ENCODE measurements around the gene SETBP1. TPM values are rescaled to one million over a fixed set of nuclear protein-coding genes. Genes with fewer than 3 reads are reported as not detected.

The SETBP1 gene
- total RNA-seq, 1 experiment from 2014 or later = 9.6 TPM

DNA sequence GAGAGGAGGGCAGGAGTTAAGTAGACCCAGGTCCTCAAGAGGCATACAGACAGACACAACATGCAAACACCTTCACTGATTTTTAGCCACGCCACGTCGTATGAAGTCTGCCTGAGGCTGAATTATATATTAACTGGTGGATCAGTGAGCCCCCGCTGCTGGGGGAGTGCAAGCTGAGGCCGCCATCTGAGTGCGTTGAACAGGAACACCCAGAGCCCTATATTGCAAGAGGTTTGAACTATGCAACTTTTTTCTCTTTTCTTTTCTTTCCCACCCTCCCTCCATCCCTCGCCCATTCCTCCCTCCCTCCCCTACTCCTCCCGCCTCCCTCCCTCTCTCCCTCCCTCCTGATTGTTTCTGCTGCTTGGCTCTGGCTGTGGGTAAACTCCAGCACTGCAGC, 30.2 kb downstream of the SETBP1 start:
- no peak overlapping the region for H3K4me3 Mint-ChIP-seq
- CTCF ChIA-PET = interaction anchor here (0.7 kb wide), 2 partner anchors 57 to 141 kb away, joined by 3 to 4 read pairs; no protein-coding TSS in a partner anchor

DNA sequence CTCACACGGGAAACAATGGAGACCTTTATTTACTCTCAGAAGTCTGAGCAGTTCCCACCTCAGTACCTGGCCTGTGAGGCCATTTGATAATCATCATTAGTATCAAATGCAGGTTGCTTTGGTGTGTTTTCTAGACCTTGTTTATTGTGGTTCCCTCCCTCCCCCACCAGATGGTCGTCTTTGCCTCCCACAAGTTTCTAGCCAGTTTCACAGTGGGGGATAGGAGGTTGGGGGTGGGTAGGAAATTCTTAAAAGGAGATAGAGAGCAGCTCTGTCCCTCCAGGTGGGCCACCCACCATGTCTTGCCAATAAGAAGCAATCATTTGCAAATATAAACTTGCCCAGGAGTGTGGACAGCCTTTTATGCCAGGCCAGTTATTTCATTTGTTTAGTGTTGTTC, 31.3 kb downstream of the SETBP1 start:
- Mint-ChIP-seq H3K27me3 (ENCODE audit: low read depth) (no peaks in the 10 kb centered on the region), H3K4me3 (no peak overlapping the region), H3K9me3 (0 out of 2 replicates have a peak, but pooled peaks cover 2% of the 10 kb centered on the region), H3K4me1 (peaks cover 52% of the 10 kb centered on the region), H3K36me3 (peaks cover 11% of the 10 kb centered on the region), H3K27ac (peak overlapping the region; percentile 85)
- ChIA-PET CTCF (interaction anchor here (1.1 kb wide), 1 partner anchor 314 kb away, joined by 3 read pairs; no protein-coding TSS in a partner anchor), POLR2A (no interaction called here)
- TF ChIP-seq, protein P1, sequence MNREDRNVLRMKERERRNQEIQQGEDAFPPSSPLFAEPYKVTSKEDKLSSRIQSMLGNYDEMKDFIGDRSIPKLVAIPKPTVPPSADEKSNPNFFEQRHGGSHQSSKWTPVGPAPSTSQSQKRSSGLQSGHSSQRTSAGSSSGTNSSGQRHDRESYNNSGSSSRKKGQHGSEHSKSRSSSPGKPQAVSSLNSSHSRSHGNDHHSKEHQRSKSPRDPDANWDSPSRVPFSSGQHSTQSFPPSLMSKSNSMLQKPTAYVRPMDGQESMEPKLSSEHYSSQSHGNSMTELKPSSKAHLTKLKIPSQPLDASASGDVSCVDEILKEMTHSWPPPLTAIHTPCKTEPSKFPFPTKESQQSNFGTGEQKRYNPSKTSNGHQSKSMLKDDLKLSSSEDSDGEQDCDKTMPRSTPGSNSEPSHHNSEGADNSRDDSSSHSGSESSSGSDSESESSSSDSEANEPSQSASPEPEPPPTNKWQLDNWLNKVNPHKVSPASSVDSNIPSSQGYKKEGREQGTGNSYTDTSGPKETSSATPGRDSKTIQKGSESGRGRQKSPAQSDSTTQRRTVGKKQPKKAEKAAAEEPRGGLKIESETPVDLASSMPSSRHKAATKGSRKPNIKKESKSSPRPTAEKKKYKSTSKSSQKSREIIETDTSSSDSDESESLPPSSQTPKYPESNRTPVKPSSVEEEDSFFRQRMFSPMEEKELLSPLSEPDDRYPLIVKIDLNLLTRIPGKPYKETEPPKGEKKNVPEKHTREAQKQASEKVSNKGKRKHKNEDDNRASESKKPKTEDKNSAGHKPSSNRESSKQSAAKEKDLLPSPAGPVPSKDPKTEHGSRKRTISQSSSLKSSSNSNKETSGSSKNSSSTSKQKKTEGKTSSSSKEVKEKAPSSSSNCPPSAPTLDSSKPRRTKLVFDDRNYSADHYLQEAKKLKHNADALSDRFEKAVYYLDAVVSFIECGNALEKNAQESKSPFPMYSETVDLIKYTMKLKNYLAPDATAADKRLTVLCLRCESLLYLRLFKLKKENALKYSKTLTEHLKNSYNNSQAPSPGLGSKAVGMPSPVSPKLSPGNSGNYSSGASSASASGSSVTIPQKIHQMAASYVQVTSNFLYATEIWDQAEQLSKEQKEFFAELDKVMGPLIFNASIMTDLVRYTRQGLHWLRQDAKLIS (CRISPR knock-in tag; IDR thresholded peaks at IDR 0.05; ENCODE audit: borderline replicate concordance) = no peak
- no peak for TF ChIP-seq KAT7 (CRISPR knock-in tag; IDR thresholded peaks at IDR 0.05; ENCODE audit: borderline replicate concordance)
- TF ChIP-seq SP1 (CRISPR knock-in tag; conservative IDR thresholded peaks at IDR 0.05) = 0 out of 2 replicates have a peak, but pooled peaks have one; percentile 19
- TF ChIP-seq OVOL2 (CRISPR knock-in tag; IDR thresholded peaks at IDR 0.05; ENCODE audit: borderline replicate concordance) = no peak
- ATAC-seq (peak; percentile 30), DNase-seq (ENCODE audit: low spot score) (peak; percentile 22)

More for the DNA sequence above, 30.2 kb downstream of the SETBP1 start:
- peaks cover 11% of the 10 kb centered on the region for H3K36me3 Mint-ChIP-seq
- POLR2A ChIA-PET = interaction anchor here (0.6 kb wide), 1 partner anchor 115 kb away, joined by 3 read pairs; no protein-coding TSS in a partner anchor
- peaks cover 48% of the 10 kb centered on the region for H3K4me1 Mint-ChIP-seq
- DNase-seq (ENCODE audit: low spot score) (no peak), ATAC-seq (no peak)
- H3K27me3 Mint-ChIP-seq (ENCODE audit: low read depth) = no peaks in the 10 kb centered on the region
- H3K9me3 Mint-ChIP-seq = 0 out of 2 replicates have a peak, but pooled peaks cover 2% of the 10 kb centered on the region
- no peak for TF ChIP-seq FOXK1 (CRISPR knock-in tag; IDR thresholded peaks at IDR 0.05)
- TF ChIP-seq, protein P2, sequence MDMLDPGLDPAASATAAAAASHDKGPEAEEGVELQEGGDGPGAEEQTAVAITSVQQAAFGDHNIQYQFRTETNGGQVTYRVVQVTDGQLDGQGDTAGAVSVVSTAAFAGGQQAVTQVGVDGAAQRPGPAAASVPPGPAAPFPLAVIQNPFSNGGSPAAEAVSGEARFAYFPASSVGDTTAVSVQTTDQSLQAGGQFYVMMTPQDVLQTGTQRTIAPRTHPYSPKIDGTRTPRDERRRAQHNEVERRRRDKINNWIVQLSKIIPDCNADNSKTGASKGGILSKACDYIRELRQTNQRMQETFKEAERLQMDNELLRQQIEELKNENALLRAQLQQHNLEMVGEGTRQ (CRISPR knock-in tag; IDR thresholded peaks at IDR 0.05) = no peak
- TF ChIP-seq, protein P3, sequence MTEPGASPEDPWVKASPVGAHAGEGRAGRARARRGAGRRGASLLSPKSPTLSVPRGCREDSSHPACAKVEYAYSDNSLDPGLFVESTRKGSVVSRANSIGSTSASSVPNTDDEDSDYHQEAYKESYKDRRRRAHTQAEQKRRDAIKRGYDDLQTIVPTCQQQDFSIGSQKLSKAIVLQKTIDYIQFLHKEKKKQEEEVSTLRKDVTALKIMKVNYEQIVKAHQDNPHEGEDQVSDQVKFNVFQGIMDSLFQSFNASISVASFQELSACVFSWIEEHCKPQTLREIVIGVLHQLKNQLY (CRISPR knock-in tag; IDR thresholded peaks at IDR 0.05) = no peak
- TF ChIP-seq ETV6 (CRISPR knock-in tag; IDR thresholded peaks at IDR 0.05) = no peak
- TF ChIP-seq ZNF263 (CRISPR knock-in tag; IDR thresholded peaks at IDR 0.05; ENCODE audit: low read depth) = no peak
- TF ChIP-seq, protein P4, sequence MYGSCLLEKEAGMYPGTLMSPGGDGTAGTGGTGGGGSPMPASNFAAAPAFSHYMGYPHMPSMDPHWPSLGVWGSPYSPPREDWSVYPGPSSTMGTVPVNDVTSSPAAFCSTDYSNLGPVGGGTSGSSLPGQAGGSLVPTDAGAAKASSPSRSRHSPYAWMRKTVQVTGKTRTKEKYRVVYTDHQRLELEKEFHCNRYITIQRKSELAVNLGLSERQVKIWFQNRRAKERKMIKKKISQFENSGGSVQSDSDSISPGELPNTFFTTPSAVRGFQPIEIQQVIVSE (CRISPR knock-in tag; IDR thresholded peaks at IDR 0.05; ENCODE audit: borderline replicate concordance) = no peak
- no peak overlapping the region for H3K27ac Mint-ChIP-seq

DNA sequence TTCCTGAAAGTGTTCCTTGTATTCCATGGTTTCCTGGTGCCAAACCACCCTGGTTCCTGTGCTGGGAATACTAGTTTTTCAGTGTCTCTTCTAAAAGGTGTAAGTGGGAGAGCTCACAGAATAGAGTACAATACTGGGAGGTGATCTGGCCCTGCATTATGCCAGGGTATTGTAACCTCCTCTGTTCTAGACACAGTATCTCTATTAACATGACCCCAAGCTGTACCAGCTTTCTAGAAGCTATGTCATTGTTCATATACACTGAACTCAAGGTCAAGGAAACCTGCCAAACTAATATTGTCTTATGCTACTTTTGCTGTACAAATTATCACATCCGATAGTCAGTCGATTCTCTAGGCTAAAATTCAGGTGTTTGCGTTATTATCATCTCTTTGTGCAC, 32.7 kb downstream of the SETBP1 start:
- peaks cover 11% of the 10 kb centered on the region for H3K36me3 Mint-ChIP-seq
- TF ChIP-seq, protein P5, sequence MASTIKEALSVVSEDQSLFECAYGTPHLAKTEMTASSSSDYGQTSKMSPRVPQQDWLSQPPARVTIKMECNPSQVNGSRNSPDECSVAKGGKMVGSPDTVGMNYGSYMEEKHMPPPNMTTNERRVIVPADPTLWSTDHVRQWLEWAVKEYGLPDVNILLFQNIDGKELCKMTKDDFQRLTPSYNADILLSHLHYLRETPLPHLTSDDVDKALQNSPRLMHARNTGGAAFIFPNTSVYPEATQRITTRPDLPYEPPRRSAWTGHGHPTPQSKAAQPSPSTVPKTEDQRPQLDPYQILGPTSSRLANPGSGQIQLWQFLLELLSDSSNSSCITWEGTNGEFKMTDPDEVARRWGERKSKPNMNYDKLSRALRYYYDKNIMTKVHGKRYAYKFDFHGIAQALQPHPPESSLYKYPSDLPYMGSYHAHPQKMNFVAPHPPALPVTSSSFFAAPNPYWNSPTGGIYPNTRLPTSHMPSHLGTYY (CRISPR knock-in tag; IDR thresholded peaks at IDR 0.05) = no peak
- H3K27me3 Mint-ChIP-seq (ENCODE audit: low read depth) = no peaks in the 10 kb centered on the region
- no peak overlapping the region for H3K27ac Mint-ChIP-seq
- DNase-seq (ENCODE audit: low spot score) = no peak
- H3K4me3 Mint-ChIP-seq = no peak overlapping the region
- peaks cover 42% of the 10 kb centered on the region for H3K4me1 Mint-ChIP-seq
- H3K9me3 Mint-ChIP-seq = 0 out of 2 replicates have a peak, but pooled peaks cover 2% of the 10 kb centered on the region
- ChIA-PET POLR2A (interaction anchor here (0.6 kb wide), 1 partner anchor 31 kb away, joined by 3 read pairs; no protein-coding TSS in a partner anchor), CTCF (no interaction called here)
- ATAC-seq = no peak
